Hepatocyte (in vitro differentiated cells): ENCODE results near the gene DESI1.

Experiments used
- CTCF ChIP-seq: fragments of 200-600 bp; sonication (generic); IDR thresholded peaks from 2 replicates; pipeline ENCODE4 v1.5.1; 2016; ENCODE audit warnings: antibody characterized with exemption, mild to moderate bottlenecking; ENCODE audit not compliant: poor library complexity
- EZH2 ChIP-seq: fragments of 200-600 bp; sonication (generic); IDR thresholded peaks from 2 replicates; pipeline ENCODE4 v1.6.1; 2016; ENCODE audit warnings: antibody characterized with exemption, mild to moderate bottlenecking, borderline replicate concordance
- EZH2phosphoT487 ChIP-seq: fragments of 200-600 bp; sonication (generic); IDR thresholded peaks from one replicate; pipeline ENCODE4 v1.6.1; 2018; ENCODE audit warnings: antibody characterized with exemption, mild to moderate bottlenecking, low read depth, moderate library complexity; ENCODE audit not compliant: unreplicated experiment, severe bottlenecking

GRCh38 chr22:41584881-41585280, 36.0 kb downstream of the DESI1 start:
- no peak for TF ChIP-seq CTCF
- no peak for TF ChIP-seq EZH2
- no peak for TF ChIP-seq EZH2phosphoT487
